ENCODE measurements around the gene ARPC1A.
"Not testable (repeated sequence)": the region's sequence is repeated elsewhere in the genome, so short reads cannot be mapped to it uniquely, and the experiment has no call there.

Gene ARPC1A

GRCh38 chr7:99330314-99330961, 4.7 kb downstream of the ARPC1A start:
- H3K36me3 ChIP-seq = peaks cover 34 to 66% (median 58%) of the 10 kb centered on the region in 11 experiments
- peak overlapping the region in 8 of 11 experiments; percentile 1 to 95 (median 72); a peak in 14 of 22 replicates for H3K27ac ChIP-seq
- H3K4me1 ChIP-seq = peaks cover 24 to 61% (median 47%) of the 10 kb centered on the region in 10 experiments
- peak overlapping the region in 5 of 11 experiments; percentile 44 to 80 (median 67); a peak in 10 of 22 replicates for H3K9ac ChIP-seq
- H3K27me3 ChIP-seq; H3K9me3 ChIP-seq (replicated peaks in 1 of 11): not testable (repeated sequence)
- peak overlapping the region in 1 of 10 experiments; percentile 52; a peak in 1 of 20 replicates for H3K4me3 ChIP-seq
- peak in 2 of 11 experiments; percentile 44 to 56; a peak in 4 of 22 replicates for TF ChIP-seq Cebpa-rat (IDR thresholded peaks at IDR 0.05)
- H4K20me1 ChIP-seq = peaks cover 7 to 96% (median 88%) of the 10 kb centered on the region in 11 experiments; a peak in 21 of 22 replicates
- peak overlapping the region in 8 of 11 experiments; percentile 2 to 95 (median 65); a peak in 13 of 22 replicates for H3K4me2 ChIP-seq

- TF ChIP-seq Cebpa-rat (IDR thresholded peaks at IDR 0.05) = no peak; a peak in 1 of 22 replicates
- H3K9me3 ChIP-seq (replicated peaks in 1 of 11) = no peaks in the 10 kb centered on the region
- H3K4me1 ChIP-seq = peaks cover 24 to 61% (median 47%) of the 10 kb centered on the region in 10 experiments
- peak overlapping the region in 2 of 10 experiments; percentile 22 to 52; a peak in 2 of 20 replicates for H3K4me3 ChIP-seq
- H3K4me2 ChIP-seq = peak overlapping the region in 6 of 11 experiments; percentile 30 to 95 (median 86); a peak in 10 of 22 replicates
- no peaks in the 10 kb centered on the region for H3K27me3 ChIP-seq
- H3K9ac ChIP-seq = peak overlapping the region in 5 of 11 experiments; percentile 44 to 80 (median 67); a peak in 9 of 22 replicates
- H3K27ac ChIP-seq = peak overlapping the region in 9 of 11 experiments; percentile 1 to 95 (median 68); a peak in 15 of 22 replicates
- H4K20me1 ChIP-seq = peaks cover 7 to 98% (median 91%) of the 10 kb centered on the region in 11 experiments; a peak in 21 of 22 replicates
- H3K36me3 ChIP-seq = peaks cover 39 to 72% (median 63%) of the 10 kb centered on the region in 11 experiments
These were observed 5.3 kb downstream of the ARPC1A start for GRCh38 chr7:99331002-99331401.

GRCh38 chr7:99339595-99339994, 13.9 kb downstream of the ARPC1A start:
- Histone ChIP-seq H3K4me1 (no peaks in the 10 kb centered on the region), H3K9me3 (replicated peaks in 1 of 11) (no peaks in the 10 kb centered on the region), H3K4me3 (no peak overlapping the region), H3K27me3 (no peaks in the 10 kb centered on the region), H3K9ac (no peak overlapping the region), H3K27ac (no peak overlapping the region), H4K20me1 (peaks cover 0 to 98% (median 47%) of the 10 kb centered on the region in 11 experiments; a peak in 19 of 22 replicates), H3K36me3 (peaks cover 99 to 100% (median 100%) of the 10 kb centered on the region in 11 experiments), H3K4me2 (no peak overlapping the region)
- TF ChIP-seq Cebpa-rat (IDR thresholded peaks at IDR 0.05) = no peak

GRCh38 chr7:99340659-99341058, 15.0 kb downstream of the ARPC1A start:
- no peaks in the 10 kb centered on the region for H3K27me3 ChIP-seq
- no peak overlapping the region for H3K9ac ChIP-seq
- no peak overlapping the region for H3K27ac ChIP-seq
- no peak for TF ChIP-seq Cebpa-rat (IDR thresholded peaks at IDR 0.05)
- H3K4me3 ChIP-seq = no peak overlapping the region
- no peaks in the 10 kb centered on the region for H3K9me3 ChIP-seq (replicated peaks in 1 of 11)
- H3K4me2 ChIP-seq = no peak overlapping the region
- peaks cover 99 to 100% (median 100%) of the 10 kb centered on the region in 11 experiments for H3K36me3 ChIP-seq
- peaks cover 3 to 98% (median 41%) of the 10 kb centered on the region in 11 experiments; a peak in 18 of 22 replicates for H4K20me1 ChIP-seq
- H3K4me1 ChIP-seq = no peaks in the 10 kb centered on the region

- no peak for TF ChIP-seq Cebpa-rat (IDR thresholded peaks at IDR 0.05)
- H4K20me1 ChIP-seq = peaks cover 3 to 96% (median 27%) of the 10 kb centered on the region in 11 experiments; a peak in 18 of 22 replicates
These were observed 18.5 kb downstream of the ARPC1A start for GRCh38 chr7:99344061-99344647.

GRCh38 chr7:99350641-99351040, 24.9 kb downstream of the ARPC1A start:
- H3K9me3 ChIP-seq (replicated peaks in 1 of 11); H3K4me3 ChIP-seq; H3K4me2 ChIP-seq; H3K27ac ChIP-seq; H3K9ac ChIP-seq; H3K4me1 ChIP-seq; H3K27me3 ChIP-seq: not testable (repeated sequence)
- H4K20me1 ChIP-seq = peaks cover 0 to 81% (median 16%) of the 10 kb centered on the region in 11 experiments; a peak in 14 of 22 replicates
- peaks cover 97 to 100% (median 100%) of the 10 kb centered on the region in 11 experiments for H3K36me3 ChIP-seq

More at GRCh38 chr7:99344061-99344647, 18.5 kb downstream of the ARPC1A start:
- Histone ChIP-seq H3K9ac (no peak overlapping the region), H3K4me3 (no peak overlapping the region), H3K4me2 (no peak overlapping the region), H3K9me3 (replicated peaks in 1 of 11) (no peaks in the 10 kb centered on the region), H3K27me3 (no peaks in the 10 kb centered on the region), H3K27ac (no peak overlapping the region), H3K36me3 (peaks cover 99 to 100% (median 100%) of the 10 kb centered on the region in 11 experiments), H3K4me1 (no peaks in the 10 kb centered on the region)

- H3K27me3 ChIP-seq = no peaks in the 10 kb centered on the region
- no peaks in the 10 kb centered on the region for H3K9me3 ChIP-seq (replicated peaks in 1 of 11)
- H4K20me1 ChIP-seq = peaks cover 0 to 81% (median 12%) of the 10 kb centered on the region in 11 experiments; a peak in 14 of 22 replicates
- H3K4me1 ChIP-seq = no peaks in the 10 kb centered on the region
- H3K9ac ChIP-seq = no peak overlapping the region
- no peak for TF ChIP-seq Cebpa-rat (IDR thresholded peaks at IDR 0.05)
- peaks cover 93 to 100% (median 100%) of the 10 kb centered on the region in 11 experiments for H3K36me3 ChIP-seq
- H3K4me2 ChIP-seq = no peak overlapping the region
- no peak overlapping the region for H3K4me3 ChIP-seq
- no peak overlapping the region for H3K27ac ChIP-seq
These were observed 26.5 kb downstream of the ARPC1A start for GRCh38 chr7:99352247-99352646.

- no peak overlapping the region for H3K9ac ChIP-seq
- peaks cover 0 to 80% (median 6%) of the 10 kb centered on the region in 11 experiments; a peak in 12 of 22 replicates for H4K20me1 ChIP-seq
- H3K4me1 ChIP-seq = no peaks in the 10 kb centered on the region
- no peak overlapping the region for H3K27ac ChIP-seq
- no peak for TF ChIP-seq Cebpa-rat (IDR thresholded peaks at IDR 0.05)
- no peaks in the 10 kb centered on the region for H3K27me3 ChIP-seq
- peaks cover 93 to 100% (median 99%) of the 10 kb centered on the region in 11 experiments for H3K36me3 ChIP-seq
- H3K4me2 ChIP-seq = no peak overlapping the region
- H3K9me3 ChIP-seq (replicated peaks in 1 of 11) = no peaks in the 10 kb centered on the region
- no peak overlapping the region for H3K4me3 ChIP-seq
These were observed 29.4 kb downstream of the ARPC1A start for GRCh38 chr7:99355098-99355497.

Measured in BLaER1 treated with 17β-estradiol and CSF1 and Interleukin-3, amounts not matched to agents 10 nM and 100 nM (cell line).